Muscle of arm (tissue), 14 donors: ENCODE data around the gene CABYR. TPM values are rescaled to one million over a fixed set of nuclear protein-coding genes. Genes with fewer than 3 reads are reported as not detected.

Experiments
- DNase-seq: peaks from one replicate; pipeline ENCODE4 v3.0.0-alpha.2; 2013
- long read RNA-seq, 11 donors: transcript quantifications; one replicate each; lab custom pipeline, GENCODE V29; 2026
- polyA plus RNA-seq, 12 donors: library from polyadenylated mRNA; unstranded; fragments of 120-200 nt; gene quantifications; one replicate each; pipeline ENCODE4 v1.2.1, GENCODE V29; 2013; ENCODE audit not compliant: insufficient read length in 12 of 12

The CABYR gene
- polyA plus RNA-seq = 10 to 100 TPM in 1 of 12 donors, 1 to 10 TPM in 9, not detected in 2; 2.2 to 13.3 (median 4.5) TPM
- long read RNA-seq, donor 1, partial matches to known transcripts = 32 of 34 reads
- long read RNA-seq, donor 1, other reads (novel, unspliced or antisense) = 0 of 34 reads
- long read RNA-seq, donor 2, partial matches to known transcripts = 0 of 1 reads
- long read RNA-seq, donor 2, other reads (novel, unspliced or antisense) = 0 of 1 reads
- long read RNA-seq, donor 3 = 0 reads
- long read RNA-seq, donor 4 = 0 reads
- long read RNA-seq, donor 5 = 0 reads
- long read RNA-seq, donor 6, partial matches to known transcripts = 0 of 1 reads
- long read RNA-seq, donor 6, other reads (novel, unspliced or antisense) = 0 of 1 reads
- long read RNA-seq, donor 7 = 0 reads
- long read RNA-seq, donor 8, partial matches to known transcripts = 0 of 1 reads
- long read RNA-seq, donor 8, other reads (novel, unspliced or antisense) = 0 of 1 reads
- long read RNA-seq, donor 9 = 0 reads
- long read RNA-seq, donor 10, partial matches to known transcripts = 19 of 26 reads
- long read RNA-seq, donor 10, other reads (novel, unspliced or antisense) = 7 of 26 reads
- long read RNA-seq, donor 11 = 0 reads

GRCh38 chr18:24138789-24139616 is at the start of gene CABYR:
CABYR (plus strand) TSS chr18:24139062; CDS start chr18:24143115, 4,053 bp downstream.
- peak; percentile 71 for DNase-seq

- no peak for DNase-seq
These were observed 49.8 kb upstream of the CABYR start for GRCh38 chr18:24089076-24089475.

GRCh38 chr18:24089515-24090337 is 49.1 kb upstream of the CABYR start:
- DNase-seq = no peak

GRCh38 chr18:24090876-24091275 is 48.0 kb upstream of the CABYR start:
- DNase-seq = no peak

- no peak for DNase-seq
These were observed 44.3 kb upstream of the CABYR start for GRCh38 chr18:24094561-24094960.

- no peak for DNase-seq
These were observed 42.9 kb upstream of the CABYR start for GRCh38 chr18:24095976-24096375.

- DNase-seq = no peak
These were observed 35.4 kb upstream of the CABYR start for GRCh38 chr18:24103320-24104021.

GRCh38 chr18:24104486-24104885 is 34.4 kb upstream of the CABYR start:
- DNase-seq = no peak

GRCh38 chr18:24108641-24109040 is 30.2 kb upstream of the CABYR start:
- DNase-seq = no peak

- no peak for DNase-seq
These were observed 26.9 kb upstream of the CABYR start for GRCh38 chr18:24111936-24112335.

GRCh38 chr18:24112464-24112863 is 26.4 kb upstream of the CABYR start:
- no peak for DNase-seq

GRCh38 chr18:24112874-24113615 is 25.8 kb upstream of the CABYR start:
- DNase-seq = no peak

- DNase-seq = no peak
These were observed 23.8 kb upstream of the CABYR start for GRCh38 chr18:24114924-24115549.

GRCh38 chr18:24115628-24116027 is 23.2 kb upstream of the CABYR start:
- no peak for DNase-seq

- DNase-seq = peak; percentile 77
These were observed 19.9 kb upstream of the CABYR start for GRCh38 chr18:24118750-24119577.

GRCh38 chr18:24120676-24121075 is 18.2 kb upstream of the CABYR start:
- DNase-seq = no peak

- no peak for DNase-seq
These were observed 17.2 kb upstream of the CABYR start for GRCh38 chr18:24121625-24122024.

- no peak for DNase-seq
These were observed 12.5 kb upstream of the CABYR start for GRCh38 chr18:24126155-24126961.
